GM12891 (cell line): ENCODE results near the gene PRSS21.

ENCODE experiments used
- DNase-seq: peaks from one replicate; pipeline ENCODE4 v3.0.0; 2011; ENCODE audit warnings: low spot score; ENCODE audit not compliant: insufficient read length
- FAIRE-seq: peaks from 2 replicates; lab custom pipeline; 2011; peaks lifted over from hg19 to GRCh38; lab: Jason Lieb, UNC
- PAX5 ChIP-seq: IDR thresholded peaks from 2 replicates; pipeline ENCODE4 v1.6.1; 2011; ENCODE audit warnings: low read length, moderate library complexity, mild to moderate bottlenecking; ENCODE audit not compliant: insufficient read depth, severe bottlenecking
- POLR2A ChIP-seq: IDR thresholded peaks from 2 replicates; pipeline ENCODE4 v1.6.1; 2011; ENCODE audit warnings: low read depth, low read length, control low read depth
- POLR2AphosphoS5 ChIP-seq: IDR thresholded peaks from 2 replicates; pipeline ENCODE4 v1.6.1; 2011; ENCODE audit warnings: low read depth, low read length, control low read depth
- POU2F2 ChIP-seq: IDR thresholded peaks from 2 replicates; pipeline ENCODE4 v1.6.1; 2011; ENCODE audit warnings: low read depth, mild to moderate bottlenecking, control low read depth, low read length, moderate library complexity
- SPI1 ChIP-seq: IDR thresholded peaks from 2 replicates; pipeline ENCODE4 v1.6.1; 2011; ENCODE audit warnings: low read depth, low read length, control low read depth
- TAF1 ChIP-seq: IDR thresholded peaks from 2 replicates; pipeline ENCODE4 v1.6.1; 2011; ENCODE audit warnings: low read depth, low read length, control low read depth

The PRSS21 gene

DNA sequence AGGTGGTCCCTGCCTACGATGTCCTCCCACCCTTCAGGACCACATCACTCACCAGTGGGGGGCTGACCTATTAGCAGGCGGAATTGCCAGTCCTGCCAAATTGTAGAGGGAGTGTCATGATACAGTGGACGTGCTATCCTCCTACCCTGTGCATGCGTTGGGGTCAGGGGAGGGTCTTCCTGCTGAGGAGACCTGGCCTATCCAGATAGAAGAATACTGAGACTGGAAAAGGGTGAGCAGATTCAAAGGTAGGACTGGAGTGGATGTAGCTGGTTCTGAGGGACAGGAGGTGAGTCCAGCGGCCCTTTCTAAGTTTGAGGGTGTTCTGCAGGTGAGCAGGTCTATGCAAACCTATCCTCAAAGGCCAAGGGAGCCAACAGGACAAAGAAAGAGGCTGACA is 10.8 kb upstream of the PRSS21 start:
- FAIRE-seq (no peak), DNase-seq (no peak)
- TF ChIP-seq PAX5, result no peak
- TF ChIP-seq SPI1, result no peak
- TF ChIP-seq POLR2A, result no peak
- TF ChIP-seq POU2F2, result no peak
- no peak for TF ChIP-seq POLR2AphosphoS5

DNA sequence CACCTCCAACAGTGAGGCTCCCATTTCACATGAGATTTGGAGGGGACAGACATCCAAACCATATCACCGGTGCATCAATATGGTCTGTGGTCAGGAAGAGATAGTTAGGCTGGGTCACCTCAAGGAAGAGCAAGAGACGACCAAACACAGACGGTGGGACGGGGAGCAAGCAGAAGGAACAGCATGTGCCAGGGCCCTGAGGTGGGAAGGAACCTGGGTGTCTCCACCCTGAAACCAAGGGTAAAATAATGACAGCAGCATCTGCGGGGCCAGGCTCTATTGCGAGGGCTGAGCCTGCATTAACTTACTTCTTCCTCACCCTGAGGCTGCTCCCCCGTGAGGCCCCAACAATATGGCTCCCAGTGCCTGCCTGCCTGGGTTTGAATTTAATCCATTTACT is 8.9 kb upstream of the PRSS21 start:
- FAIRE-seq, result no peak

DNA sequence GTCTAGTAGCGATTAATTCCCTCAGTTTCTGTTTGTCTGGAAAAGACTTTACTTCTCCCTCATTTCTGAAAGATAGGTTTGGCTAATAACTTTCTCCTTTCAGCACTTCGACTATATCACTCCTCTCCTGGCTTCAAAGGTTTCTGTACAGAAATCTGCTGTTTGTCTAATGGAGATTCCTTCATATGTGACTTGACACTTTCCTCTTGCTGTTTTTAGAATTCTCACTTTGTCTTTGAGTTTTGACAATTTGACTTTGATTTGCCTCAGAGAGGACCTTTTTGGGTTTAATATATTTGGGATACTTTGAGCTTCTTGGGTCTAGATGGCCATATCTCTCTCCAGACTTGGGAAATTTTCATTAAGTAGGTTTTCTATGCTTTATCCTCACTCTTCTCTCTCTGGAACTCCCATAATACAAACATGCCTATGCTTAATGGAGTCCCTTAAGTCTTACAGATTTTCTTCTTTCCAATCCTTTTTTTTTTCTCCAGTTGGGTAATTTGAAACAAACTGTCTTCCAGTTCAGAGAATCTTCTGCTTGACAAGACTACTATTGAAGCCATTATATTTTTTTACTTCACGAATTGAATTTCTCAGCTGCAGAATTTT is 7.8 kb upstream of the PRSS21 start:
- TF ChIP-seq SPI1, result no peak
- TF ChIP-seq POLR2A, result no peak
- TF ChIP-seq PAX5, result no peak
- TF ChIP-seq POU2F2, result no peak
- no peak for TF ChIP-seq POLR2AphosphoS5
- TF ChIP-seq TAF1, result no peak
- no peak for DNase-seq
- FAIRE-seq, result no peak

More for the DNA sequence above, 8.9 kb upstream of the PRSS21 start:
- TF ChIP-seq SPI1, result no peak
- TF ChIP-seq POLR2AphosphoS5, result no peak
- TF ChIP-seq TAF1, result no peak
- no peak for TF ChIP-seq POU2F2
- TF ChIP-seq POLR2A, result no peak
- no peak for TF ChIP-seq PAX5
- DNase-seq, result no peak

DNA sequence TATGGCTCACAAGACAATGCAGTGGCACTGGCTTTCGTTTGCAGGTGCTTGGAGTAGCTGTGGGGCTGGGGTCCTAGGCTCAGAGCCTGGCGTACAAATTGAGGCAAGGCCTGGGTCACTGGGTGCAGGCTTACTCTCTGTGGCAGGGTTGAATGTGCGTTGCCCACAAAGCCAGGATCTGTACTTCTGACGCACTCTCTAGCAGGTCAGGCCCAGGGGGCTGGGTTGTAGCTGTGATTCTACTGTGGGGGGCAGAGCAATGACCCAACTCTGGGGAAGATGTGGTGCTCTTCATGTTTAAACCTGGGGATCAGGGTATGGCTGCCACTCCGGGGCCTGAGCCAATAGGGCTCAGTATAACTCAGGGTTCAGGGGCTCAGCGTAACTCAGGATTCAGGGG is 6.4 kb upstream of the PRSS21 start:
- DNase-seq (no peak), FAIRE-seq (no peak)
- TF ChIP-seq POU2F2 (no peak), TAF1 (no peak), POLR2A (no peak)

DNA sequence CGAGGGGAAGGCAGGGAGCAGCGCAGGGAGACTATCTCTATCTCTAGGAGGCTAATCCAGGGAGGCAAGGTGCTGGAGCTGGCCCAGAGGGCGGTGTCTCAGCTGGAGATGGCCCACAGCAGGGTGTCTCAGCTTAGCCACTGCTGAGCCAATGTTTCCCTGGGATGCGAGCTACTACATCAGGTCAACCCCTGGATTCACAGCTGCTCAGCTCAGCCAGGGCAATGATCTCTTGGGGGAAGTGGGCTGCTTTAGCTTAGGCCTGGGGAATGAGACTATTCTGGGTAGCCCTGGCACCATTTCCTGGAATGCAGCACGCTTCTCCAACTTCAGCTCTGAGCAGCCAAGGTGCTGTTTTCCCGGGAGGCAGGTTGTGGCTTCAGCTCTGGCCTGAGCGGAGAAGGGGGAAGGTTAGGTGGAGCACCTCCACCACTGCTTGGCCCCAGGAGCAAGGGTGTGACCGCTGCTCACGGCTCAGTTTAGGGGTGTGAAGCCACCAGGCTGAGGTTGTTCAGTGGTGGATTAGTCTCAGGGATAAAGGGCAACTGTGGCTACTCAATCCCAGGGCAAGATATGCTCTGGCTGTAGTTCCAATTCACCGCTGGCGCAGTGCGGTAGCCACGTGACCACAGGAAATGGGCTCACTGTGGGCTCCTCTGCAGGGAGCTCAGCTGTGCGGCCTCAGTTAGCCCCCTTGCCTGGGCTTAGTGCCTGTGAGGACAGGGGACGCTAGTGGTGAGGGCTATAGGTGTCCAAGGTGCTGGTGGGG is 5.2 kb upstream of the PRSS21 start:
- FAIRE-seq (no peak), DNase-seq (no peak)
- TF ChIP-seq SPI1 (no peak), PAX5 (no peak), POLR2AphosphoS5 (no peak), TAF1 (no peak)

DNA sequence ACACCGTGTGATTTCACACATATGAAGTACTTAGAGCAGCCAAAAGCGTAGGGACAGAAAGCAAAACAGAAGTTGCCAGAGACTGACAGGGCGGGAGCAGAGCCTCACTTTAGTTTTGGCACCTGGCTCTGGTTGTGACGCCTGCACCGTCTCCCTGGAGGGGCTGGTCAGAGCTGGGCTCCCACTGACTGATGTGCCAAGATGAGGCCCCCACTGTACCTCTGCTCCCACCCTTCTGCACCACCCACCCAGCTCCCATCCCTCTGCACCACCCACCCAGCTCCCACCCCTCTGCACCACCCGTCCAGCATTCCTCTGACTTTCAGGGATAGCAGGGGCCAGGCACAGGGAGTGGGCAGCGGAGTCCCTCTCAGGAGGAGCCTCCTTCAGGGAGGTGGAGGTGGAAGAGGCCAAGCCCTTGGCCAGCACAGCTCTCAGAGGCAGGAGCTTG is 3.2 kb upstream of the PRSS21 start:
- DNase-seq (no peak), FAIRE-seq (no peak)
- TF ChIP-seq PAX5, result no peak

DNA sequence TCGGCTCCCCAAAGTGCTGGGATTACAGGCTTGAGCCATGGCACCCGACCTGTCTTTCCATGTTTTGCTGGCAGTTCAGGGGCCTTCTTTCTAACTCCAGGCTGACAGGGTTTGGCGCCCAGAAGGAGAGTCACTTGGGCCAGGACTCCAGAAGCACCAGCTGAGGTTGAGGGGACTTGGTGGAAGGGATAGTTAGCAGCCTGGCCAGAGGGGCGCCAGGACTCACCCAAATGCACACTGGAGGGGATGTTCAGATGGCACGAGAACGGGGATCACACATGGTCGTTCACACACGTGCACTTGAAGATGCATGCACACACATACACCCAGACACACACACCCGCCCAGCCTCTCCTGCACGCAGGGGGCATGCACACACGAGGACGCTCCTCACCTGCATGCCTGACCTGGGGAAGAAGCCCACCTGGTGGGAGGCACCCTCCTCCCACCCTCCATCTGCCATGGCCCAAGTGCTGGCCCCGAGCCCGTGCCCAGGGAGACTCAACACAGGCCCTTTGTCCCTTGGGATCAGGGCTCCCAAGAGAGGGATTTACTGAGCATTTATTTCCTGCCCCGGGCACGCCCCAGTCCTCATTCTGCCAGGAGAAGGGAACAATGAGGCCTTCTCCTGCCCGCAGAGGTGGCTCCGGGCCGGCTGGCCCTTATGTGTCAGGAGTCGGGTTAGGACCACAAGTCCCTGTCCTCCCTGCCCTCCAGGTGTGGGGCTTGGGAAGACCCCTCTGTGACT is 2.3 kb upstream of the PRSS21 start:
- FAIRE-seq (no peak), DNase-seq (no peak)
- TF ChIP-seq TAF1 (no peak), POLR2AphosphoS5 (no peak), SPI1 (no peak), POU2F2 (no peak), POLR2A (no peak), PAX5 (no peak)

DNA sequence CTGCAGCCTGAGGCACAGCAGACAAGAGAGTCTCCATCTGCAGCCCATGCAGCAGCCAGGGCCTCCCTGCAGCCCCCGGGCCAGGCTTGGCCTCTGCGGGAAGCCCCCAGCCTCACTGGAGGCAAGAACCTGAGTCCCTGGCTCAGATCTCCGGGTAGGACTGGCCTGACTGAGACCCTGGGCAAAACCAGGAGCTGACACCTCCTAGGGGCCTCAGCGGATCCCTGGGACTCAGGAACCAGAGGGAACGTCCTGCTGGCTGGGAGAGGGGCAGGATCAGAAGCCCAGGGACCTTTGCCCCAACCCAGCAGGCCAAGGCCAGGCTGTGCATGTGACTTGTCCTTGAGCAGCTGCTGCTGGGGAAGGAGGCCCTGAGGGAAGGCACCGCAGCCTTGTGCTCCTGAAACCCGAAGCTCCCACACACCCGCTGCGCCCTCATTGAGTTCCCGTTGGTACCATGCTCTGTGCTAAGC is 1.7 kb upstream of the PRSS21 start:
- FAIRE-seq (no peak), DNase-seq (no peak)
- no peak for TF ChIP-seq SPI1
- TF ChIP-seq PAX5, result no peak
- no peak for TF ChIP-seq TAF1
- no peak for TF ChIP-seq POU2F2
- no peak for TF ChIP-seq POLR2A
- no peak for TF ChIP-seq POLR2AphosphoS5

DNA sequence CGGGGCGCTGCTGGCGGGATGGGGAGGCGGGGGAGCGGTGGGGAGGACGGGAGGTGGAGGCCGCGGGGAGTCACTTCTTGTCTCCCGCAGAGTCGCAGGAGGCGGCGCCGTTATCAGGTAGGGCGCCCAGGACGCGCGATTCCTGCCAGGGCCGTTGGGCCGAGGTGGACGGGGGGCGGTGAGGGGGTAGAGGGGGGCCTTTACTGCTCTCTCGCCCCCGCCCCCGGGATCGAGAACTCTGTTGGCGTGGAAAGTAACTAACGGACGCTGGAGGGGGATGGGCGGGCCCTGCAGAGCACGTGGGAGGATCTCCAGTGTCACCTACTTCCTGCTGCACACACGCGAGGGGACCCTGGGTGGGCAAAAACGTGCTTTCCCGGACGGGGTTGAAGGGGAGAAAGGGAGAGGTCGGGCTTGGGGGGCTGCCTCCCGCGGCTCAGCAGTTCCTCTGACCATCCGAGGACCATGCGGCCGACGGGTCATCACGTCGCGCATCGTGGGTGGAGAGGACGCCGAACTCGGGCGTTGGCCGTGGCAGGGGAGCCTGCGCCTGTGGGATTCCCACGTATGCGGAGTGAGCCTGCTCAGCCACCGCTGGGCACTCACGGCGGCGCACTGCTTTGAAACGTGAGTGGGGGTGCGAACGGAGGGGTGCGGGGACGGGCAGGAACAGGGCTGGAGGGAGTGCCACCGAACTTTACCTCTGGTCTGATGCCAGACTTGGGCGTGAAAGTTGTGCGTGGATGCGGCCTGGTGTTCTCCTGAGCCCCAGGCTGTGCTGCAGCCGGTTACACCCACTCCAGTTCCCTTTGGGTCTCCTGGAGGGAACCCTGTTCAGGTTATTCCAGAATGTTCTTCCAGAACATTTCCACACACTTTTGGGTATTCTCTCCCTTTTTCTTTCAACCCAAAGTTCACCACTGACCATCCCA is 569 bp downstream of the PRSS21 start:
- no peak for TF ChIP-seq SPI1
- TF ChIP-seq PAX5, result no peak
- TF ChIP-seq POLR2A, result no peak
- no peak for DNase-seq
- FAIRE-seq, result no peak

DNA sequence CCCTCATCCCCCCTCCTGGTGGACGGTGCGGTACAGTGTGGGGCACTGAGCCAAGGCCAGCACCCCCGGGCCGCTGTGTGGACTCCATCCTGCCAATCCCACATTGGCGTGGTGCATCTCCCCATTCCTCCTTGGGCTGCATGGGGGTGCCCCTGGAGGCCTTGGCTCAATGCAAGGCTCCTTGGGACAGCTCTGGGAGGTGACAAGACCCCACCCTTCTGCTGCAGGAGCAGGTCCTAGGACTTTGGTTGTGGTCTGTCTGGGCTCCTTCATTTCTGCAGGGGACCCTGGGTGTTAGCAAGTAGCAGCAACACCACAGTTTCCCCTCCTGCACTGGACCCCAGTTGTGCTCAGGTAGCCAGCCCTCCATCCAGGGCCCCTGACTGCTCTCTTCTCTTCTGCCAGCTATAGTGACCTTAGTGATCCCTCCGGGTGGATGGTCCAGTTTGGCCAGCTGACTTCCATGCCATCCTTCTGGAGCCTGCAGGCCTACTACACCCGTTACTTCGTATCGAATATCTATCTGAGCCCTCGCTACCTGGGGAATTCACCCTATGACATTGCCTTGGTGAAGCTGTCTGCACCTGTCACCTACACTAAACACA is 1.3 kb downstream of the PRSS21 start:
- TF ChIP-seq POU2F2, result no peak
- TF ChIP-seq SPI1, result no peak
- no peak for TF ChIP-seq POLR2AphosphoS5
- no peak for TF ChIP-seq TAF1
- no peak for TF ChIP-seq PAX5
- no peak for TF ChIP-seq POLR2A
- no peak for DNase-seq
- no peak for FAIRE-seq
